Measurements from ENCODE around the gene PCDHB13.
"Not testable (repeated sequence)": the region's sequence is repeated elsewhere in the genome, so short reads cannot be mapped to it uniquely, and the experiment has no call there.

- TF ChIP-seq, protein P1, sequence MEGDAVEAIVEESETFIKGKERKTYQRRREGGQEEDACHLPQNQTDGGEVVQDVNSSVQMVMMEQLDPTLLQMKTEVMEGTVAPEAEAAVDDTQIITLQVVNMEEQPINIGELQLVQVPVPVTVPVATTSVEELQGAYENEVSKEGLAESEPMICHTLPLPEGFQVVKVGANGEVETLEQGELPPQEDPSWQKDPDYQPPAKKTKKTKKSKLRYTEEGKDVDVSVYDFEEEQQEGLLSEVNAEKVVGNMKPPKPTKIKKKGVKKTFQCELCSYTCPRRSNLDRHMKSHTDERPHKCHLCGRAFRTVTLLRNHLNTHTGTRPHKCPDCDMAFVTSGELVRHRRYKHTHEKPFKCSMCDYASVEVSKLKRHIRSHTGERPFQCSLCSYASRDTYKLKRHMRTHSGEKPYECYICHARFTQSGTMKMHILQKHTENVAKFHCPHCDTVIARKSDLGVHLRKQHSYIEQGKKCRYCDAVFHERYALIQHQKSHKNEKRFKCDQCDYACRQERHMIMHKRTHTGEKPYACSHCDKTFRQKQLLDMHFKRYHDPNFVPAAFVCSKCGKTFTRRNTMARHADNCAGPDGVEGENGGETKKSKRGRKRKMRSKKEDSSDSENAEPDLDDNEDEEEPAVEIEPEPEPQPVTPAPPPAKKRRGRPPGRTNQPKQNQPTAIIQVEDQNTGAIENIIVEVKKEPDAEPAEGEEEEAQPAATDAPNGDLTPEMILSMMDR (IDR thresholded peaks at IDR 0.05; ENCODE audit: low read depth, low read length, missing input control), result not testable (repeated sequence)
- not testable (repeated sequence) for TF ChIP-seq RAD21, REST (IDR thresholded peaks at IDR 0.05)
Measured at GRCh38 chr5:141201126-141201525, 12.6 kb upstream of the PCDHB13 start.

All from liver (tissue), 3 donors.